Skeletal muscle cell (primary cell): Measurements from ENCODE around the gene BUB1.
"Not testable (repeated sequence)": the region's sequence is repeated elsewhere in the genome, so short reads cannot be mapped to it uniquely, and the experiment has no call there.

Experiments
- DNase-seq: peaks from one replicate; pipeline ENCODE4 v3.0.0-alpha.2; 2010; ENCODE audit warnings: low read depth
- H3K4me3 ChIP-seq: 2 replicates; pipeline ENCODE4 v1.5.1; 2011; ENCODE audit warnings: low read depth, mild to moderate bottlenecking, control low read depth, low read length, moderate library complexity

Gene BUB1

DNA sequence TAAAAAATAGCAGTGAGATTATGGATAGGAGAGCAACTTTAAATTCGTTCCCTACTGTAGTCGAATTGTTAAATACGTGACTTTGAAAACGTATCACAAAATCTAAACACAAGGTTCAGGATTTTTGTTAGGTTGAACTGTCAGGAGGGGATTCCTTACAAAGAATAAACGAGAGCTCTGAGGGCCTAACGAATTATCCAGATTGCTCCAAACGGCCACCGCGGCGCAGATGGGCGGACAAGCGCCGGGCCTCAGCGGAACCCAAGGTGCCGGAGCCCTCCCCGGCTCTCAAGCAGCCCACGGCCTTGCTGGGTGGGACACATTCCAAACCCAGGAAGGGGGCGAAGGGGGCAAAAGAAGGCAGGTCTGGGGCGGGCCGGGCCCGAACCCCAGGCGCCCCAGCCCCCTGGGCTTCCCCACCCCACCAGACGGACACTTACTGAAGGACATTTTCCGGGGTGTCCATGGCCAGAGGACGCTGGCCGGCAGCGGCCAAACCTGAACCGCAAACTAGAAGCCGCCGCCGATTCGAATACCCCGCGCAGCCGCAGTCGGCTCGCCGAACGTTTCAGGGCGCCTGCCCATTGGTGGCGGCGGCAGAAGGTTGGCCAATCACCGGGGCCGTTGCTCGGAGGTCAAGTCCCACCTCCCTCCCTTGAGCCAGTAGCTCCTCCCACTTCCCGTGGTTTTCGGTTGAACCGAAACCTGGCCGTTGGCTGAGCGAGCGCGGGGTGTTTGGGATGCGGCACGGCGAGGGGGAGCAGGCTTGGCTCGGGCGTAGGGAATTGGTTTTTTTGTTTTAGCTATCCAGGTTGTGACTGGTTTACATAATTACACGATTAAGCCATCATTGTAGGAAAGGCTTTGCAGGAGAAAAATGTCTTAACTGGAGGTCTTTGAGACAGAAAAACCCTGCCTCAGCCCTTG, at the start of gene BUB1:
BUB1 (minus strand) TSS at position 534 of the 927 bp plus-strand sequence; CDS start at position 466, 68 bp downstream.
- peak within 1 kb of the TSS; percentile 92 for H3K4me3 ChIP-seq
- peak; percentile 84 for DNase-seq

- no peak overlapping the region for H3K4me3 ChIP-seq
- no peak for DNase-seq
Measured at GRCh38 chr2:110726285-110726684, 48.4 kb upstream of the BUB1 start.

DNA sequence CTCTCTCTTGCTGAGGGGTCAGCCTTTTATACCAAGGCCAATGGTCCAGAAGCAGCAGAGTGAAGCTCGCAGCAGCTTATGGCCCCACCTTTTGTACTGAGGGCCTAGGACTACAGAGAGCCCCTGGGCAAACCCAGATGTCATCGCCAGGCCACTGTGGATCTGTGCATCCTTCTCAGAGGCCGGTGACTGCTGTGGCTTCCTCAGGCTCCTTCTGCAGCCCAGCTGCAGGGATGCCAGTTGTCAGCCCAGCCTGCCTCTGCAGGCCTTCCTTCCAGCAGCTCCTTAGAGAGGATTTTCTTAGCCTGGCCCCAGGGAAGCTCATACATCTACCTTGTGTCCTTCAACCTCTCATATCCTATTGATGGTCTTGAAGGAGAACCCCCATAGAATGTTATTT, 48.0 kb upstream of the BUB1 start:
- no peak overlapping the region for H3K4me3 ChIP-seq
- no peak for DNase-seq

DNA sequence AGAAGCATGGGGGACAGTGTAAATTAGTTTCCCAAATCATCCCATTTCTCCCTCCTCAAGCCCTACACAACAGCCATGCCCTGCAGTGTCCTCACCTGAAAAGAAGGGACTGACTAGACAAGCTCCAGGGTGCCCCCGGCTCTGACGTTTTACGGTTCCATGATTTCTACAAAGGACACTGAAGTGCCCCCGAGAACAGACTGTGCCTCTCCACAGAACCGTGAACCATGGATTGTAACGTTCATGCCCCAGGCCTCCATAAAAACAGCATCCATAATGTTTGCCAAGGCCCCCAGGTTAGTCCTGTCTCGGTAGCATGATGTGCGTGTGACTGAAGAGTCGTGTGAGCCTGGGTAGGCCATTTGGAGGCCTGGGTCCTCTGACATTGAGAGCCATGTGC, 47.5 kb upstream of the BUB1 start:
- no peak overlapping the region for H3K4me3 ChIP-seq
- DNase-seq = no peak

DNA sequence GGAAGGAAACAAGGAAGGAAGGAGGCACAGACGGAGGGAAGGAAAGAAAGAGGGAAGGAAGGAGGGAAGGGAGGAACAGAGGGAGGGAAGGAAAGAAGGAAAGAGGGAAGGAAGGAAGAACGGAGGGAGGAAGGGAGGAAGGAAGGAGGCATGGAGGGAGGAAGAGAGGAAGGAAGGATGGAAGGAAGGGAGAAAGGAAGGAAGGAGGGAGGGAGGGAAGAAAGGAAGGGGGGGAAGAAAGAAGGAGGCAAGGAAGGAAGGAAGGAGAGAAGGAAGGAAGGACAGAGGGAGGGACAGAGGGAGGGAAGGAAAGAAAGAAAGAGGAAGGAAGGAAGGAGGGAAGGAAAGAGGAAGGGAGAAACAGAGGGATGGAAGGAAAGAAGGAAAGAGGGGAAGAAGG, 47.0 kb upstream of the BUB1 start:
- no peak overlapping the region for H3K4me3 ChIP-seq
- DNase-seq = no peak

DNA sequence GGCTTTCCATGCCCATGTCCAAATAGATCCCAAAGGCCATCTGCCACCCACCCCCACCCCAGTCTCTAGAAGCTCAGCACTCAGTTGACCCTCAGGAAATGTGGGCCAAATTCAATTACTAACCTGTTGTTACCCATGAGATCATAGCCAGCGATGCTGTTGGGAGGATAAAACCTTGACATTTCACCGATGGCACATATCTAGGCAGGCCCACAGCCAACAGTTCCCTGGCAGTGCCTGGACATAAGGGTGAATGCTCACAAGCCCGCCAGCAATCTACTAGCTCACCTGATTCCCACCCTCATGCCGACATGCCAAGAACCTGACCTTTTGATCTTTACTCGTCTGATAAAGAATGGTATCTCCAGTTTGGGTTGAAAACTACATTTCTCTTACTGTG, 42.7 kb upstream of the BUB1 start:
- no peak for DNase-seq
- H3K4me3 ChIP-seq = no peak overlapping the region

GRCh38 chr2:110718990-110719389, 41.1 kb upstream of the BUB1 start:
- DNase-seq = no peak
- H3K4me3 ChIP-seq = no peak overlapping the region

DNA sequence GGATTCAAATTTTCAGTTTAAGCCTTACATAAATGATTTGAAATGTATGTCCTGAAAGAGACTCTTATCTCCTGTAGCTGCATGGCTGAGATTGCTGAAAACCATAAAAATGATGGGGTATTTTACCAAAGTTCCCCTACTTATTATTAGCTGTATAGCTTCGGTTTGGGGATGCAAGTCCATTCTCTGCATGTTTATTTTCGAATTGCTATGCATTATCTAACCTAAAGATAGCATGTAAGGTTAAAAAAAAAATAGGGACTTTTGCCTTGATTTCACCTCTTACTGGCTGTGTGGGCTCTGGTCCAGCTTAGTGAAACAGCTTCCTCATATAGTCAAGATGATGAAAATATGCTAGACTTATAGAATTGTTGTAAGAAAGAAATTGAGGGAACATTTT, 40.5 kb upstream of the BUB1 start:
- DNase-seq = no peak
- no peak overlapping the region for H3K4me3 ChIP-seq

GRCh38 chr2:110717734-110718133, 39.9 kb upstream of the BUB1 start:
- no peak overlapping the region for H3K4me3 ChIP-seq

DNA sequence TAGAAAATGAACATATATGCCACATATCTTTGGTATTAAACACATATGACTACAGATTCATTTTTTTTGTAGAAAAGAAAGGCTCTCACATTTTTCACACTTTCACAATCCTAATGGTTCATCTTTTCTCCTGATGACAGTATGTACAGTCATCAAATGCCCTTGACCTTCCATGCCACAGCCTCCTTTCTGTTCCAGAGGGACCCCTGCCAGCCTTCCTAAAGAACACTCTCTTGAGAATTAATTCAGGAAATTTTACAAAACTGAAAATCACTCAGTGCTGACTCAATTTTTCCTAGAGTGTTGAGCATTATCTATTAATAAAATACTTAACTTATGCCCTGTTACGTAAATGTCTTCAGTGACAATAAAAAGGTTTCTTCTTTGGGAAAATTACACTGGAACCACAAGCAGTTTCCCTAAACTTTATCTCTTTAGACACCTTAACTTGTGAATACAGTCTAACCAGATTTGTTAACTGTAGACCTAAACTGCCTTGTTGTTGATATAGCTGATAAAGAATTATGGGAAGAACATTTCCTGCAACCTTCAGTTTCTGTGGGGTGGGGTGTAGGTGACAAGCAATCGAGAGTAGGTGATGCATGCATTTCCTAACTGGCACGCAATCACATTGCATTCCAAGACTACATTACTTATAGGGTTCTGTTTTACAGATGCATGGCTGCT, 39.2 kb upstream of the BUB1 start:
- DNase-seq = peak; percentile 27
- H3K4me3 ChIP-seq = no peak overlapping the region

More at GRCh38 chr2:110717734-110718133, 39.9 kb upstream of the BUB1 start:
- no peak for DNase-seq

DNA sequence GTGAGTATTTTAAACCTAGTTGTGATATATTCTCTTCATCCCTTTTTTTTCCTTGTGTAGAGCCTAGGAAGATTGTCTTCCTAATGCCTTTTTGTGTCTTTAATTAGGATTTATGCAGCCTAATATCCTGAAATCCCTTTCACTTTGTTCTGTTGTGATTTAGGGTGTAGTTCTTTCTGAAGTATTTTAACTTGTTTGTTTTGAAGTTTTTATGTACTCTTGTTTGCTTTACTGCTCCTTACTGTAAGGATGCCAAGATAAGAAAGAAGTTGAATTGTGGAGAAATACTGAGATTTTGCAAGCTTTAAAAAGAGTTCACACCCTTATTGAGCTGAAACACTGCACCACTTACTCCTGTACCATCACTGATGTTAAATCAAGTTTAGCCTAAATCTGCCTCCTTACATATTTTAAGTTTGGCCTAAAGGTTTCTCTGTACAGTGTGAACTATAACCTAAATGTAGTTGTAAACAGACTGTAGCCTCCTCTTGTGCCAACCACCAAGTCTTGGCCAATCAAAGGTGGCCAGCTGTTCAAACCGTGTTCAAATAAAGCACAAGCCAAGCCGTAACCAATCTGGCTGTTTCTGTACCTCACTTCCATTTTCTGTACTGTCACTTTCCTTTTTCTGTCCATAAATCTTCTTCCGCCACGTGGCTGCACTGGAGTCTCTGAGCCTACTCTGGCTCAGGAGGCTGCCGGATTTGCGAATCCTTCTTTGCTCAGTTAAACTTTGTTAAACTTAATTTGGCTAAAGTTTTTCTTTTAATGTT, 36.8 kb upstream of the BUB1 start:
- no peak for DNase-seq
- no peak overlapping the region for H3K4me3 ChIP-seq

GRCh38 chr2:110713513-110714362, 35.9 kb upstream of the BUB1 start:
- no peak for DNase-seq
- H3K4me3 ChIP-seq = no peak overlapping the region

DNA sequence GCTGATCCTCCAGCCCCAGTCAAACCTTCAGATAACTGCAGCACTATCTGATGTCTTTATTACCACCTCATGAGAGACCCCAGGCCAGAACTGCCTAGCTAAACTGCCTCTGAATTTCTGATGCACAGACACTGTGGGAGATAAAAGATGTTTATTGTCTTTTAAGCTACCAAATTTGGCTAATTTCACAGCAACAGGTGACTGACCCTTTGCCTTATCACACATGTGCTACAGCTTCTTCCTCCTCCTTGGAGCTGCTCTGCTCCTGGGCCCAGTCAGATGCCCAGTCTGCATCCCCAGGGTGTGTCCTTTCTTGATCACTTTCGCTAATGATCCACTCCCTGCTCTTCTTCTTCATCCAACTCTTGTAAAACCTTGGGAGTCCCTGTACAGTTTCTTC, 34.9 kb upstream of the BUB1 start:
- no peak overlapping the region for H3K4me3 ChIP-seq
- no peak for DNase-seq

DNA sequence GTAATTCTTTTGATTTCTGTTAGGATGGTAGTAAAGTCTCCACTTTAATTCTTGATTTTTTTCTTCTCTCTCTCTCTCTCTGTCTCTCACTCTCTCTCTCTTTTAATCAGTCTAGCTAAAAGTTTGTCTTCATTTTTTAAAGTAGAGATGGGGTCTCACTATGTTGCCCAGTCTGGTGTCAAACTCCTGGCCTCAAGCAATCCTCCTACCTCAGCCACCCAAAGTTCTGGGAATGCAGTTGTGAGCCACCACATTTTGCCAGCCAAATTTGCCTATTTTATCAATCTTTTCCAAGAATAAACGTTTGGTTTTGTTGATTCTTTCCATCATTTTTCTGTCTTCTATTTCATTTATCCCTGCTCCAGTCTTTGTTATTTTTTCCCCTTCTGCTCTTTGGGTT, 30.6 kb upstream of the BUB1 start:
- no peak for DNase-seq

GRCh38 chr2:110707386-110707965, 29.6 kb upstream of the BUB1 start:
- DNase-seq = no peak
- H3K4me3 ChIP-seq = no peak overlapping the region

More for the DNA sequence above, 30.6 kb upstream of the BUB1 start:
- H3K4me3 ChIP-seq = no peak overlapping the region

DNA sequence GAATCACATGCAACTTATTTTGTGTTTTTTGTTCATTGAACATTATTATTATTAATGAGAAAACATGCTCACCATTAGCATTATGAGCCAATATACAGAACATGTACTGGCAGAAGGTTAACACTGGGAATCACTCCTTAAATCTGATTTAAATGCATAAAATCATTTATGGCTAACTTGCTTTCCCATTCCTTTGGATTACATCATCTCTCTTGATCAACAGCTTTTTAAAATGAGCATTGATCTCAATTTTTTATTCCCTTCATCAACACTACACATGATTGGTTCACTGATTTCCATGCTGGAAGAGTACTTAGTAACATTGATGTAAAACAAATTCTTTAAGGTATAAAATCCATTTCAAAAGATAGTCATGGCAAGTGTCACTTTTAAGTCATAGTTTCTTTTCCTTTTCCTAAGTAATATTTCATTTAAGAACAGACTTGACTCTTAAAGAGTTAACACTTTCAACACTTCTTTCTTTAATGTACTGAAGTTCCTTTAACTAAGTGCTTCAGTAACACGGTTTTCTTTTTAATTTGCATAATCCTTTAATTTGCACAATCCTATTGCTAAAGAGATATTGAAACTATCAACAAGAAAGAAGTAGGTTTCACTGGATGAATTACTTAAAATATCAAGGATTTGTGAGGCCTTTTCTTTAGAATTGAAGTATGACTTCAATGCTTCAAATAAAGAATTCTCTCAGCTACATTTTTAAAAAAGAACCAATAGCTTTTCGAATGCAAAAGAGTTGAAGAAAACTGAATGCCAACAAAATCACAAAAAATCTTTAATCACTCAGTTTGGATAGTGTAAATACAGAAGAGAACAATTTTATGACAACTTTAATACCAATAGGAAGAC, 24.9 kb upstream of the BUB1 start:
- DNase-seq = no peak
- no peak overlapping the region for H3K4me3 ChIP-seq

GRCh38 chr2:110698253-110698652, 20.4 kb upstream of the BUB1 start:
- DNase-seq, H3K4me3 ChIP-seq: not testable (repeated sequence)
